Endothelial cell of umbilical vein (primary cell): ENCODE data around the gene PIF1. TPM values are rescaled to one million over a fixed set of nuclear protein-coding genes. Genes with fewer than 3 reads are reported as not detected.

Experiments used
- BruUV-seq: library from RNA; stranded (reverse); fragments of 400-500 nt; replicated peaks from 2 replicates; lab custom pipeline; 2021; lab: Mats Ljungman, UMichigan
- CTCF ChIA-PET: fragments of 300-600, 350-600 bp; sonication (Branson Sonifier 250); formaldehyde crosslinking; loops from one replicate; lab custom pipeline; 2021; ENCODE audit warnings: antibody characterized with exemption, inconsistent platforms; lab: Charles Lee
- POLR2A ChIA-PET: fragments of 300-600, 350-600 bp; sonication (Branson Sonifier 250); formaldehyde crosslinking; loops from one replicate; lab custom pipeline; 2021; ENCODE audit warnings: antibody characterized with exemption, inconsistent platforms; lab: Charles Lee
- DNase-seq: peaks from one replicate; pipeline ENCODE4 v3.0.0-alpha.2; 2011; ENCODE audit warnings: low read depth, low spot score
- FAIRE-seq: peaks from 2 replicates; lab custom pipeline; 2011; peaks lifted over from hg19 to GRCh38; lab: Jason Lieb, UNC
- H2AFZ ChIP-seq: 2 replicates; pipeline ENCODE4 v1.6.0; 2012; ENCODE audit warnings: low read depth, low read length, control low read depth, inconsistent platforms
- H3K27ac ChIP-seq: 2 replicates; pipeline ENCODE4 v1.5.1; 2011; ENCODE audit warnings: low read depth, mild to moderate bottlenecking, control low read depth, low read length, moderate library complexity; ENCODE audit not compliant: insufficient read depth
- H3K27me3 ChIP-seq, 2 experiments: 2 replicates each; pipeline versions ENCODE4 v1.6.0 to v1.6.1; 2011; ENCODE audit warnings: low read length in 2 of 2, mixed read lengths in 1 of 2; ENCODE audit not compliant: control insufficient read depth in 2 of 2, insufficient read depth in 2 of 2
- H3K36me3 ChIP-seq, 2 experiments: 2 replicates in 1 of 2; 3 replicates in 1 of 2; pipeline ENCODE4 v1.5.1; 2011; ENCODE audit warnings: low read length in 2 of 2, mild to moderate bottlenecking in 1 of 2, moderate library complexity in 1 of 2; ENCODE audit not compliant: control insufficient read depth in 2 of 2, insufficient read depth in 2 of 2; ENCODE audit errors: extremely low read depth in 1 of 2
- H3K4me1 ChIP-seq: 3 replicates; pipeline ENCODE4 v1.5.1; 2011; ENCODE audit warnings: mild to moderate bottlenecking, low read length; ENCODE audit not compliant: control insufficient read depth, insufficient read depth; ENCODE audit errors: extremely low read depth
- H3K4me2 ChIP-seq: 2 replicates; pipeline ENCODE4 v1.6.1; 2011; ENCODE audit warnings: low read length, control low read depth, mixed read lengths; ENCODE audit not compliant: insufficient read depth
- H3K4me3 ChIP-seq, 3 experiments: fragments of 200-600 bp in 1 of 3; sonication (generic), shearing (Covaris generic) in 1 of 3; replicated peaks in 1 of 3; 2 replicates each; pipeline ENCODE4 v1.5.1; 2011 to 2016; ENCODE audit warnings: control low read depth in 3 of 3, low read length in 3 of 3, mild to moderate bottlenecking in 2 of 3, inconsistent platforms in 1 of 3, low read depth in 1 of 3, moderate library complexity in 1 of 3; ENCODE audit not compliant: insufficient read depth in 1 of 3
- H3K79me2 ChIP-seq: 2 replicates; pipeline ENCODE4 v1.6.0; 2012; ENCODE audit warnings: low read length, inconsistent platforms; ENCODE audit not compliant: control insufficient read depth, insufficient read depth
- H3K9ac ChIP-seq: replicated peaks from 2 replicates; pipeline ENCODE3; 2011; ENCODE audit warnings: low read length, control low read depth; ENCODE audit not compliant: insufficient read depth; ENCODE audit errors: extremely low read depth
- H3K9me1 ChIP-seq: replicated peaks from 3 replicates; pipeline ENCODE4 v1.6.0; 2011; ENCODE audit warnings: mild to moderate bottlenecking, low read length; ENCODE audit not compliant: control insufficient read depth, insufficient read depth; ENCODE audit errors: extremely low read depth
- H3K9me3 ChIP-seq: replicated peaks from 2 replicates; pipeline ENCODE4 v1.5.1; 2012; ENCODE audit warnings: low read length, inconsistent platforms; ENCODE audit not compliant: control insufficient read depth, insufficient read depth
- H4K20me1 ChIP-seq: replicated peaks from 2 replicates; pipeline ENCODE3; 2011; ENCODE audit warnings: mild to moderate bottlenecking, low read length; ENCODE audit not compliant: control insufficient read depth, insufficient read depth; ENCODE audit errors: extremely low read depth
- EZH2 ChIP-seq: IDR thresholded peaks from 2 replicates; pipeline ENCODE4 v1.6.1; 2012; ENCODE audit warnings: borderline replicate concordance, low read depth, mild to moderate bottlenecking, moderate library complexity, low read length, inconsistent platforms; ENCODE audit not compliant: severe bottlenecking
- FOS ChIP-seq: IDR thresholded peaks from 2 replicates; pipeline ENCODE4 v1.6.1; 2011; ENCODE audit warnings: mild to moderate bottlenecking, low read length, moderate library complexity, borderline replicate concordance; ENCODE audit not compliant: insufficient read depth
- GATA2 ChIP-seq: IDR thresholded peaks from 2 replicates; pipeline ENCODE4 v1.7.0; 2011; ENCODE audit warnings: low read depth, mild to moderate bottlenecking, moderate library complexity, mixed read lengths, low read length; ENCODE audit not compliant: insufficient read length, insufficient read depth
- JUN ChIP-seq: IDR thresholded peaks from 2 replicates; pipeline ENCODE4 v1.6.1; 2011; ENCODE audit warnings: borderline replicate concordance, low read depth; ENCODE audit not compliant: insufficient read length, insufficient read depth
- MAX ChIP-seq: IDR thresholded peaks from 2 replicates; pipeline ENCODE4 v1.6.1; 2011; ENCODE audit not compliant: insufficient read depth, insufficient read length
- MYC ChIP-seq: IDR thresholded peaks from one replicate; pipeline ENCODE4 v1.6.1; 2011; ENCODE audit warnings: mild to moderate bottlenecking, low read depth, low read length
- POLR2A ChIP-seq: IDR thresholded peaks from 2 replicates; pipeline ENCODE4 v1.6.1; 2012; ENCODE audit warnings: low read depth, mild to moderate bottlenecking, control low read depth, low read length
- POLR2AphosphoS5 ChIP-seq: IDR thresholded peaks from 2 replicates; pipeline ENCODE4 v1.6.1; 2012; ENCODE audit warnings: low read depth, mild to moderate bottlenecking, control low read depth, low read length, moderate library complexity; ENCODE audit not compliant: insufficient read depth
- dilution Hi-C: fragments of 300-500 bp; cut with MboI; formaldehyde crosslinking; loops from one replicate; pipeline ENCODE4 v1.15.0; 2019; ENCODE audit warnings: low sequenced_read_pairs; ENCODE audit not compliant: extremely low pct_ligation_motif_present
- intact Hi-C: fragments of 100-400 bp; cut with micrococcal nuclease; formaldehyde crosslinking; loops from one replicate; pipeline ENCODE4 v1.10.0; 2022
- polyA plus RNA-seq, 4 experiments: library from polyadenylated mRNA; depleted of rRNA in 3 of 4; stranded (reverse) in 3 of 4; unstranded in 1 of 4; fragments of >200 nt; gene quantifications; 2 replicates each; pipeline versions ENCODE4 v1.2.1 to v1.2.3, GENCODE V29; 2011 to 2012; ENCODE audit warnings: missing spikeins in 1 of 4
- total RNA-seq: library from RNA; stranded (reverse); gene quantifications from 2 replicates; pipeline ENCODE4 v1.2.3, GENCODE V29; 2021
- TF ChIP-seq, protein P1 (sequence below), 2 donors: IDR thresholded peaks; 1 replicate in 1 of 2; 2 replicates in 1 of 2; pipeline ENCODE4 v1.5.1; 2011; ENCODE audit warnings: low read length in 2 of 2, mild to moderate bottlenecking in 2 of 2, moderate library complexity in 2 of 2, control low read depth in 1 of 2, inconsistent platforms in 1 of 2, low read depth in 1 of 2; ENCODE audit not compliant: insufficient read depth in 1 of 2; ENCODE audit errors: extremely low read depth in 1 of 2

PIF1 gene
- total and polyA plus RNA-seq, 2 donors (not counting 3 experiments of a cell fraction or from before 2014, with no cell fraction given): 18.6 to 52.7 TPM

- no TSS peak for BruUV-seq
- Histone ChIP-seq H3K9ac (no peak overlapping the region), H3K9me3 (no peaks in the 10 kb centered on the region), H3K27ac (no peak overlapping the region), H3K27me3 (no peaks in the 10 kb centered on the region), H3K4me1 (peaks cover 6% of the 10 kb centered on the region), H2AFZ (no peak overlapping the region), H3K4me3 (no peak overlapping the region), H4K20me1 (no peaks in the 10 kb centered on the region), H3K4me2 (no peak overlapping the region), H3K9me1 (no peaks in the 10 kb centered on the region), H3K79me2 (no peaks in the 10 kb centered on the region), H3K36me3 (peaks cover 0 to 25% of the 10 kb centered on the region in 2 experiments)
- FAIRE-seq: no peak
- dilution Hi-C loops (no loop called here), intact Hi-C loops (no loop called here)
- no peak for DNase-seq
- no peak for TF ChIP-seq MYC
- no peak for TF ChIP-seq EZH2
- no peak for TF ChIP-seq GATA2
- no peak for TF ChIP-seq JUN
- no peak for TF ChIP-seq POLR2AphosphoS5
- TF ChIP-seq MAX: no peak
- TF ChIP-seq FOS: no peak
- TF ChIP-seq, protein P1, sequence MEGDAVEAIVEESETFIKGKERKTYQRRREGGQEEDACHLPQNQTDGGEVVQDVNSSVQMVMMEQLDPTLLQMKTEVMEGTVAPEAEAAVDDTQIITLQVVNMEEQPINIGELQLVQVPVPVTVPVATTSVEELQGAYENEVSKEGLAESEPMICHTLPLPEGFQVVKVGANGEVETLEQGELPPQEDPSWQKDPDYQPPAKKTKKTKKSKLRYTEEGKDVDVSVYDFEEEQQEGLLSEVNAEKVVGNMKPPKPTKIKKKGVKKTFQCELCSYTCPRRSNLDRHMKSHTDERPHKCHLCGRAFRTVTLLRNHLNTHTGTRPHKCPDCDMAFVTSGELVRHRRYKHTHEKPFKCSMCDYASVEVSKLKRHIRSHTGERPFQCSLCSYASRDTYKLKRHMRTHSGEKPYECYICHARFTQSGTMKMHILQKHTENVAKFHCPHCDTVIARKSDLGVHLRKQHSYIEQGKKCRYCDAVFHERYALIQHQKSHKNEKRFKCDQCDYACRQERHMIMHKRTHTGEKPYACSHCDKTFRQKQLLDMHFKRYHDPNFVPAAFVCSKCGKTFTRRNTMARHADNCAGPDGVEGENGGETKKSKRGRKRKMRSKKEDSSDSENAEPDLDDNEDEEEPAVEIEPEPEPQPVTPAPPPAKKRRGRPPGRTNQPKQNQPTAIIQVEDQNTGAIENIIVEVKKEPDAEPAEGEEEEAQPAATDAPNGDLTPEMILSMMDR (IDR thresholded peaks at IDR 0.05; ENCODE audit: extremely low read depth in 1 of 2, insufficient read depth in 1 of 2, low read depth in 1 of 2, low read length in 2 of 2): no peak
- TF ChIP-seq POLR2A: no peak
- POLR2A ChIA-PET: no interaction called here
- CTCF ChIA-PET: interaction anchor here (1.0 to 2.1 kb wide), 2 partner anchors 13 to 36 kb away, joined by 3 to 6 read pairs; no protein-coding TSS in a partner anchor
Measured at GRCh38 chr15:64869501-64869900, 44.1 kb upstream of the PIF1 start.
